Measurements from ENCODE around the gene STK38.
"Not testable (repeated sequence)": the region's sequence is repeated elsewhere in the genome, so short reads cannot be mapped to it uniquely, and the experiment has no call there.

Gene STK38

DNA sequence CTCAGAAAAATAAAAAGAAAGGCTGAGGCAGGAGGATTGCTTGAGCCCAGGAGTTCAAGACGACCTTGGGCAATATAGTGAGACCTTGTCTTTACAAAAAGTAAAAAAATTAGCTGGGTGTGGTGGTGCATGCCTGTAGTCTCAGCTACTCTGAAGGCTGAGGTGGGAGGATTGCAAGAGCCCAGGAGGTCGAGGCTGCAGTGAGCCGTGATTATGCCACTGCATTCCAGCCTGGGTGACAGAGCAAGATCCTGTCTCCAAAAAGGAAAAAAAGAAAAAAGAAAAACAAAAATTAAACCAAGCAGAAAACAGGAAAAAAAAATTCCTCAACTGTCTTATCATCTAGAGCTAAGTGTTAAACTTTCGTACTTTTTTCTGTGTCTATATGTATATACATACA is 34.4 kb upstream of the STK38 start:
- Histone ChIP-seq H3K4me3 (ENCODE audit: low read depth in 1 of 5, low read length in 5 of 5) (no peak overlapping the region), H3K9ac (ENCODE audit: low read length in 5 of 5) (no peak overlapping the region), H3K9me3 (ENCODE audit: control insufficient read depth in 5 of 5, low read length in 5 of 5) (no peaks in the 10 kb centered on the region), H3K27ac (ENCODE audit: low read depth, low read length) (no peak overlapping the region), H3K36me3 (ENCODE audit: control insufficient read depth in 5 of 5, insufficient read depth in 5 of 5, low read length in 5 of 5) (no peaks in the 10 kb centered on the region), H3K4me1 (ENCODE audit: control insufficient read depth in 5 of 5, insufficient read depth in 5 of 5, low read length in 5 of 5) (peaks cover 0 to 22% (median 14%) of the 10 kb centered on the region in 5 donors), H3K27me3 (ENCODE audit: control insufficient read depth in 5 of 5, insufficient read depth in 4 of 5, low read length in 5 of 5) (no peaks in the 10 kb centered on the region)

DNA sequence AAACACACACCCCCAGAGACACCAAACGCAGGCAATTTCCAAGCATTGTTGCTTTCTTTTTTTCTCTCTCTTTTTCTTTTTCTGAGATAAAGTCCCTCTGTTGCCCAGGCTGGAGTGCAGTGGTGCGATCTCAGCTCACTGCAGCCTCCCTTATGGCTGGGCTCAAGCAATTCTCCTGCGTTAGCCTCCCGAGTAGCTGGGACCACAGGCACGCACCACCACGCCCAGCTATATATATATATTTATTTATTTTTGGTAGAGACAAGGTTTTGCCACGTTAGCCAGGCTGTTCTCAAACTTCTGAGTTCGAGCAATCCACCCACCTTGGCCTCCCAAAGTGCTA is 32.9 kb upstream of the STK38 start:
- peak overlapping the region in 1 of 5 donors; percentile 26 for H3K9ac ChIP-seq (ENCODE audit: low read length in 5 of 5)
- H3K27ac ChIP-seq (ENCODE audit: low read depth, low read length): no peak overlapping the region
- peak overlapping the region in 2 of 5 donors; percentile 28 to 61 for H3K4me3 ChIP-seq (ENCODE audit: low read depth in 1 of 5, low read length in 5 of 5)
- H3K4me1 ChIP-seq (ENCODE audit: control insufficient read depth in 5 of 5, insufficient read depth in 5 of 5, low read length in 5 of 5): peaks cover 0 to 22% (median 14%) of the 10 kb centered on the region in 5 donors
- H3K9me3 ChIP-seq (ENCODE audit: control insufficient read depth in 5 of 5, low read length in 5 of 5): no peaks in the 10 kb centered on the region
- H3K27me3 ChIP-seq (ENCODE audit: control insufficient read depth in 5 of 5, insufficient read depth in 4 of 5, low read length in 5 of 5): no peaks in the 10 kb centered on the region
- no peaks in the 10 kb centered on the region for H3K36me3 ChIP-seq (ENCODE audit: control insufficient read depth in 5 of 5, insufficient read depth in 5 of 5, low read length in 5 of 5)

DNA sequence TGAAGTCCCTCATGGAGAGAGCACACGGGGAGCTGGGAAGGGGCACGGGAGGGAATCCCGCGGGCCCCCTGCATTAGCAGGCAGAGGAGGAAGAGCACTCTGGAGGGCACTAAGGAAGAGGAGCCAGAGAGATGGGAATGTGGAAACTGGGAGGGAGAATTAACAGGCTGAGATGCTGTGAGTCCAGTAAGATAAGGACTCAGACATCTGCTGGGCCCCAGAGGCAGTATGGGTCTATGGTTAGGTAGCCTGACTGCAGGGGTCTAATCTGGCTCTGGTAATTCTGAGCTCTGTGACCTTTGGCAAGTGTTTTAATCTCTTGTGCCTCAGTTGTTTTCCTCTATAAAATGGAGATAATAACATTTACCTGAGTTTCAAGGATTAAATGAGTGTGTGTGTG is 31.2 kb upstream of the STK38 start:
- Histone ChIP-seq H3K4me1 (ENCODE audit: control insufficient read depth in 5 of 5, insufficient read depth in 5 of 5, low read length in 5 of 5) (peaks cover 0 to 22% (median 14%) of the 10 kb centered on the region in 5 donors), H3K4me3 (ENCODE audit: low read depth in 1 of 5, low read length in 5 of 5) (no peak overlapping the region), H3K9me3 (ENCODE audit: control insufficient read depth in 5 of 5, low read length in 5 of 5) (no peaks in the 10 kb centered on the region), H3K9ac (ENCODE audit: low read length in 5 of 5) (no peak overlapping the region), H3K27me3 (ENCODE audit: control insufficient read depth in 5 of 5, insufficient read depth in 4 of 5, low read length in 5 of 5) (no peaks in the 10 kb centered on the region), H3K27ac (ENCODE audit: low read depth, low read length) (no peak overlapping the region), H3K36me3 (ENCODE audit: control insufficient read depth in 5 of 5, insufficient read depth in 5 of 5, low read length in 5 of 5) (no peaks in the 10 kb centered on the region)

DNA sequence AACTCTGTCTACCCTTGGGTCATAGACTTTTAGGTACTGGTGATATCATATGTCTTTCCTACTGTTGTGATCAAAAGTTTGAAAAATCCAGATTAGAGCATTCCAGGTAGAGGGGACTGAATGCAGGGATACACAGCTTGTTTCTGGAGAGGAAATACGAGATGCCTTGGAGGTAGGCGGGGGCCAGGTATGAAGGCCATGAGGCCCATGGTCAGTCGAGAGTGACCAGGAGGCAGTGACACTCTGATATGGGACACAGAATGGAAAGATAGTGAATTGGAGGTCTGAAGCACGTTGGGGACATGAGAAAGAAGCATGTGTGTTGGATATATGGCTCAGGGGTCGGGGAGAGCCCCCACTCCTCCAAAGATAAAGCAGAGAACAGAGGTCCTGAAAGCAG is 30.8 kb upstream of the STK38 start:
- Histone ChIP-seq H3K27ac (ENCODE audit: low read depth, low read length) (no peak overlapping the region), H3K4me3 (ENCODE audit: low read depth in 1 of 5, low read length in 5 of 5) (no peak overlapping the region), H3K4me1 (ENCODE audit: control insufficient read depth in 5 of 5, insufficient read depth in 5 of 5, low read length in 5 of 5) (peaks cover 0 to 19% (median 14%) of the 10 kb centered on the region in 5 donors), H3K9me3 (ENCODE audit: control insufficient read depth in 5 of 5, low read length in 5 of 5) (no peaks in the 10 kb centered on the region), H3K27me3 (ENCODE audit: control insufficient read depth in 5 of 5, insufficient read depth in 4 of 5, low read length in 5 of 5) (no peaks in the 10 kb centered on the region), H3K36me3 (ENCODE audit: control insufficient read depth in 5 of 5, insufficient read depth in 5 of 5, low read length in 5 of 5) (no peaks in the 10 kb centered on the region), H3K9ac (ENCODE audit: low read length in 5 of 5) (no peak overlapping the region)

DNA sequence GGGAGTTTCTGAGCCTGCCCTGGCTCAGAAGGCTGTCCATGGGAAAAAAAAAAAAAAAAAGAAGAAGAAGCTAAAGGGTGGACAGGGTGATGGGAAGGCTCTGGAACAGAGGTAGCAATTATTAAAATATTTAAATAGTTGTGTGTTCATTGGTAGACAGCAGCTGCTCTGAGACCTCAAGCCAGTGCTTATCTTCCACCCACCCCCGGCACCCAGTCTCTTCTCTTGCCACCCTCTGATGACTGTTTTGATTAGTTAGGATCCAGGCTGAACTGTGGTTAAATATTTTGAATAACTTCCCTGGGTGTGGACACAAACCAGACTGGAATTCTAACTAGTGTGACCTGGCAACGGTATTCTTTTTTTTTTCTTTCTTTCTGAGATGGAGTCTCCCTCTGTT is 30.0 kb upstream of the STK38 start:
- H3K9me3 ChIP-seq (ENCODE audit: control insufficient read depth in 5 of 5, low read length in 5 of 5): no peaks in the 10 kb centered on the region
- no peaks in the 10 kb centered on the region for H3K36me3 ChIP-seq (ENCODE audit: control insufficient read depth in 5 of 5, insufficient read depth in 5 of 5, low read length in 5 of 5)
- H3K4me3 ChIP-seq (ENCODE audit: low read depth in 1 of 5, low read length in 5 of 5): no peak overlapping the region
- H3K27me3 ChIP-seq (ENCODE audit: control insufficient read depth in 5 of 5, insufficient read depth in 4 of 5, low read length in 5 of 5): no peaks in the 10 kb centered on the region
- H3K4me1 ChIP-seq (ENCODE audit: control insufficient read depth in 5 of 5, insufficient read depth in 5 of 5, low read length in 5 of 5): peaks cover 0 to 19% (median 14%) of the 10 kb centered on the region in 5 donors
- H3K9ac ChIP-seq (ENCODE audit: low read length in 5 of 5): no peak overlapping the region
- no peak overlapping the region for H3K27ac ChIP-seq (ENCODE audit: low read depth, low read length)

DNA sequence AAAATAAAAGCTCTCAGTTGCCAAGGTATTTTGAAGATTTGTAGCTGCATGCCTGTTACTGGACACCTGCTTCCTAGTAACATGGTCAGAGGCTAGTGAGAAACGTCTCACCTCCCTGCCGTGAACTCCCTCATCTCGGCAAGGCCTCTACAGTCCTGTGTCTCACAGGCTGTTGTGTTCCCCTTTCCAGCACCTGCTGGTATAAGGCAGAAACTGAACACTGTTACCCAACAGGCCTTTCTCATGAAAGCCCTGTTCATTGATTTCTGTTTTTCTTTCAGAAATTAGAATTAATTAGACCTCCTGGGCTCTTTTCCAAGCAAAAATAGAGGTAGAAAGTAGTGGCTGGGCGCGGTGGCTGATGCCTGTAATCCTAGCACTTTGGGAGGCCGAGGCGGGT is 29.3 kb upstream of the STK38 start:
- Histone ChIP-seq H3K27me3 (ENCODE audit: control insufficient read depth in 5 of 5, insufficient read depth in 4 of 5, low read length in 5 of 5) (no peaks in the 10 kb centered on the region), H3K9me3 (ENCODE audit: control insufficient read depth in 5 of 5, low read length in 5 of 5) (no peaks in the 10 kb centered on the region), H3K4me1 (ENCODE audit: control insufficient read depth in 5 of 5, insufficient read depth in 5 of 5, low read length in 5 of 5) (peaks cover 0 to 19% (median 14%) of the 10 kb centered on the region in 5 donors), H3K9ac (ENCODE audit: low read length in 5 of 5) (no peak overlapping the region), H3K27ac (ENCODE audit: low read depth, low read length) (no peak overlapping the region), H3K4me3 (ENCODE audit: low read depth in 1 of 5, low read length in 5 of 5) (no peak overlapping the region), H3K36me3 (ENCODE audit: control insufficient read depth in 5 of 5, insufficient read depth in 5 of 5, low read length in 5 of 5) (no peaks in the 10 kb centered on the region)

DNA sequence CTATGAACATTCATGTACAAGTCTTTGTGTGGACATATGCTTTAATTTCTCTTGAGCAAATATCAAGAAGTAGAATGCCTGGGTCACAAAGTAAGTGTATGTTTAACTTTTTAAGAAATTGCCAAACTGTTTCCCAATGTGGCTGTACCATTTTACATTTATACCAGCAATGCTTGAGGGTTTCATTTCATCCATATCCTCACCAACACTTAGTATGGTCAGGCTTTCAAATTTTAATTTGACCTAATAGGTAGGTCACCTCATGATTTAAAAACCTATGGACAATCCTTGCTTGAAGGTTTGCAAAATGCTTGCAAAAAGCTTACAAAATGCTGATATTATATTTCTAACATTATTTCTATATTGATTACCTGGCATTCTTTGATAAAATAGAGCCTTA is 27.4 kb upstream of the STK38 start:
- H3K27ac ChIP-seq (ENCODE audit: low read depth, low read length): no peak overlapping the region
- H3K9ac ChIP-seq (ENCODE audit: low read length in 5 of 5): no peak overlapping the region
- H3K27me3 ChIP-seq (ENCODE audit: control insufficient read depth in 5 of 5, insufficient read depth in 4 of 5, low read length in 5 of 5): no peaks in the 10 kb centered on the region
- H3K4me1 ChIP-seq (ENCODE audit: control insufficient read depth in 5 of 5, insufficient read depth in 5 of 5, low read length in 5 of 5): peaks cover 0 to 14% (median 6%) of the 10 kb centered on the region in 5 donors
- H3K36me3 ChIP-seq (ENCODE audit: control insufficient read depth in 5 of 5, insufficient read depth in 5 of 5, low read length in 5 of 5): no peaks in the 10 kb centered on the region
- no peaks in the 10 kb centered on the region for H3K9me3 ChIP-seq (ENCODE audit: control insufficient read depth in 5 of 5, low read length in 5 of 5)
- no peak overlapping the region for H3K4me3 ChIP-seq (ENCODE audit: low read depth in 1 of 5, low read length in 5 of 5)

DNA sequence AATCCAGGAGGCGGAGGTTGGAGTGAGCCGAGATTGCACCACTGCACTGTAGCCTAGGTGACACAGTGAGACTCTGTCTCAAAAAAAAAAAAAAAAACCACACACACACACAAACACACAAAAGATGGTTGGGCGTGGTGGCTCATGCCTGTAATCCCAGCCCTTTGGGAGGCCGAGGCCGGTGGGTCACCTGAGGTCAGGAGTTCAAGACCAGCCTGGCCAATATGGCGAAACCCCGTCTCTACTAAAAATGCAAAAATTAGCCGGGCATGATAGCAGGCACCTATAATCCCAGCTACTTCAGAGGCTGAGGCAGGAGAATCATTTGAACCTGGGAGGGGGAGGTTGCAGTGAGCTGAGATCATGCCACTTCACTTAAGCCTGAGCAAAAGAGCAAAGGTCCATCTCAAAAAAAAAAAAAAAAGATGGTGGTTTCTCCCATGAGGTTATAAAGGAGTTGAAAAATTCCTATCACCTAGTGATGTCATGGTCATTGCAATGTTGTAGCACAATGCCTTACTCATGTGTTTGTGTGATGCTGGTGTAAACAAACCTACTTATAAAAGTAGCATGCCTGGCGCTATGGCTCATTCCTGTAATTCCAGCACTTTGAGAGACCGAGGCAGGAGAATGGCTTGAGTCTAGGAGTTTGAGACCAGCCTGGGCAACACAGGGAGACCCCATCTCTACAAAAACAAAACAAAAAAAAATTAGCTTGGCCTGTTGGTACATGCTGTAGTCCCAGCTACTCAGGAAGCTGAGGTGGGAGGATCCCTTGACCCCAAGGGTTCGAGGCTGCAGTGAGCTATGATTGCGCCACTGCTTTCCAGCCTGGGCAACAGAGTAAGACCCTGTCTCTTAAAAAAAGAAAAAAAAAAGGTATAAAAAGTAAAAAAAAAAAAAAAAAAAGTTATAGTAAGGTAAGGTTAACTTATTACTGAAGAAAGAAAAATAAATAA is 25.4 kb upstream of the STK38 start:
- not testable (repeated sequence) for H3K4me1 ChIP-seq (ENCODE audit: control insufficient read depth in 5 of 5, insufficient read depth in 5 of 5, low read length in 5 of 5); H3K4me3 ChIP-seq (ENCODE audit: low read depth in 1 of 5, low read length in 5 of 5); H3K27me3 ChIP-seq (ENCODE audit: control insufficient read depth in 5 of 5, insufficient read depth in 4 of 5, low read length in 5 of 5); H3K27ac ChIP-seq (ENCODE audit: low read depth, low read length); H3K9ac ChIP-seq (ENCODE audit: low read length in 5 of 5); H3K9me3 ChIP-seq (ENCODE audit: control insufficient read depth in 5 of 5, low read length in 5 of 5); H3K36me3 ChIP-seq (ENCODE audit: control insufficient read depth in 5 of 5, insufficient read depth in 5 of 5, low read length in 5 of 5)

DNA sequence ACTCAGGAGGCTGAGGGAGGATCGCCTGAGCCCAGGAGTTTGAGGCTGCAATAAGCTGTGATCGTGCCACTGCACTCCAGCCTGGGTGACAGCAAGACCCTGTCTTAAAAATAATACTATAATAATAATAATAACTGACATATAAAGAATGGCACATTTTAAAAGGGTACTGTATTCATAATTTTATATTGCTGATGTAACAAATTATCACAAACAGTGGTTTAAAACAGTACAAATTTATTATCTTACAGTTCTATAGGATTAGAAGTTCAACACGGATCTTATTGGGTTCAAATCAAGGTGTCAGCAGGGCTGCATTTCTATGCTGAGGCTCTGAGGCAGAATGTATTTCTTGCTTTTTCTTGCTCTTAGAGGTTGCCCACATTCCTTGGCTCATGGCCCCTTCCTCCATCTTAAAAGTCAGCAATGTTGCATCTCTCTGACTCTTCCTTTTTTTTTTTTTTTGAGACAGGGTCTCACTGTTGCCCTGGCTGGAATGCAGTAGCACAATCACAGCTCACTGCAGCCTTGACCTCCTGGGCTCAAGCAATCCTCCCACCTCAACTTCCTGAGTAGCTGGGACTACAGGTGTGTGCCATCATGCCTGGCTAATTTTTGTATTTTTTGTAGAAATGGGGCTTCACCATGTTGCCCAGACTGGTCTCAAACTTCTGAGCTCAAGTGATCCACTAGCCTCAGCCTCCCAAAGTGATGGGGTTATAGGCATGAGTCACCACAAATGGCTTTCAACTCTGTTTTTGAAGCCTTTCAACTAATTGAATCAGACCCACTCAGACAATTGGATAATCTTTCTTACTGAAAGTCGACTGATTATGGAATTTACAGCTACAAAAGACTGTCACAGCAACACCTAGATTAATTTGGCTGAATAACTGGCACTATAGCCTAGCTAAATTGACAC is 24.1 kb upstream of the STK38 start:
- Histone ChIP-seq H3K4me3 (ENCODE audit: low read depth in 1 of 5, low read length in 5 of 5) (no peak overlapping the region), H3K9ac (ENCODE audit: low read length in 5 of 5) (no peak overlapping the region), H3K27ac (ENCODE audit: low read depth, low read length) (no peak overlapping the region), H3K36me3 (ENCODE audit: control insufficient read depth in 5 of 5, insufficient read depth in 5 of 5, low read length in 5 of 5) (no peaks in the 10 kb centered on the region), H3K4me1 (ENCODE audit: control insufficient read depth in 5 of 5, insufficient read depth in 5 of 5, low read length in 5 of 5) (no peaks in the 10 kb centered on the region), H3K27me3 (ENCODE audit: control insufficient read depth in 5 of 5, insufficient read depth in 4 of 5, low read length in 5 of 5) (no peaks in the 10 kb centered on the region), H3K9me3 (ENCODE audit: control insufficient read depth in 5 of 5, low read length in 5 of 5) (no peaks in the 10 kb centered on the region)

DNA sequence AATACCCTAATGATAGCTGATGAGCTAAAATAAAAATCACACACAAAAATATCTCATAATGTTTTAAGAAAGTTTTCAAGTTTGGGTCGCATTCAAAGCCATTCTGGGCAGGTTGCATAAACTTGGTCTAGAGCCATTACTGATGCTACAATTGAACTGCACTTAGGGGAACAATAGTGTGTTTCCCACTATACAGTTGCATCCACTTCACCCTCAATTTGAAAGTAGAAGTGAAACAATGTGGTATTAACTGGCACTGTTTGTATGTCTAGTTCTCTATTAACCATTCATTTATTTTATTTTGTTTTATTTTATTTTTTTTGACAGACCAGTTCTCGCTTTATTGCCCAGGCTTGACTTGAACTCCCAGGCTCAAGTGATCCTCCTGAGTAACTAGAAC is 23.0 kb upstream of the STK38 start:
- H3K27ac ChIP-seq (ENCODE audit: low read depth, low read length): no peak overlapping the region
- H3K9ac ChIP-seq (ENCODE audit: low read length in 5 of 5): no peak overlapping the region
- H3K9me3 ChIP-seq (ENCODE audit: control insufficient read depth in 5 of 5, low read length in 5 of 5): no peaks in the 10 kb centered on the region
- H3K27me3 ChIP-seq (ENCODE audit: control insufficient read depth in 5 of 5, insufficient read depth in 4 of 5, low read length in 5 of 5): no peaks in the 10 kb centered on the region
- H3K36me3 ChIP-seq (ENCODE audit: control insufficient read depth in 5 of 5, insufficient read depth in 5 of 5, low read length in 5 of 5): no peaks in the 10 kb centered on the region
- no peaks in the 10 kb centered on the region for H3K4me1 ChIP-seq (ENCODE audit: control insufficient read depth in 5 of 5, insufficient read depth in 5 of 5, low read length in 5 of 5)
- no peak overlapping the region for H3K4me3 ChIP-seq (ENCODE audit: low read depth in 1 of 5, low read length in 5 of 5)
